Measurements from ENCODE around the gene PHB1.

Gene PHB1

GRCh38 chr17:49358641-49359247 is 55.9 kb downstream of the PHB1 start:
- H3K27me3 ChIP-seq (ENCODE audit: insufficient read depth, low read length) = no peaks in the 10 kb centered on the region
- peaks cover 72% of the 10 kb centered on the region for H3K79me2 ChIP-seq (ENCODE audit: insufficient read depth, low read length)
- H4K20me1 ChIP-seq (ENCODE audit: insufficient read depth, low read length) = no peaks in the 10 kb centered on the region
- no peaks in the 10 kb centered on the region for H3K9me2 ChIP-seq (ENCODE audit: low read depth, low read length)
- peak overlapping the region; percentile 95 for H3K4me3 ChIP-seq (ENCODE audit: low read depth, low read length, poor library complexity, severe bottlenecking)
- TF ChIP-seq CTCF (IDR thresholded peaks at IDR 0.05; ENCODE audit: low read length) (no peak), EZH2 (IDR thresholded peaks at IDR 0.05; ENCODE audit: borderline replicate concordance, low read length) (no peak)
- H3K4me2 ChIP-seq (ENCODE audit: low read length) = peak overlapping the region; percentile 91
- peaks cover 50% of the 10 kb centered on the region for H3K4me1 ChIP-seq (ENCODE audit: insufficient read depth, low read length, severe bottlenecking)
- H3K9me3 ChIP-seq (ENCODE audit: low read length) = no peaks in the 10 kb centered on the region
- no peaks in the 10 kb centered on the region for H3K36me3 ChIP-seq (ENCODE audit: insufficient read depth, low read length)
- H3F3A ChIP-seq (ENCODE audit: insufficient read depth, low read length) = no peaks in the 10 kb centered on the region
- H3K27ac ChIP-seq (ENCODE audit: low read depth, low read length, poor library complexity, severe bottlenecking) = peak overlapping the region; percentile 75
- H2AFZ ChIP-seq (ENCODE audit: low read length) = no peak overlapping the region
- peak overlapping the region; percentile 9; the same call in 1 of the 2 replicates for H3K9ac ChIP-seq (ENCODE audit: low read length)

- Histone ChIP-seq H3F3A (ENCODE audit: insufficient read depth, low read length) (no peaks in the 10 kb centered on the region), H3K36me3 (ENCODE audit: insufficient read depth, low read length) (peaks cover 3% of the 10 kb centered on the region; the same call in 1 of the 2 replicates), H3K27ac (ENCODE audit: low read depth, low read length, poor library complexity, severe bottlenecking) (peak overlapping the region; percentile 75), H2AFZ (ENCODE audit: low read length) (no peak overlapping the region), H3K27me3 (ENCODE audit: insufficient read depth, low read length) (no peaks in the 10 kb centered on the region), H3K9me3 (ENCODE audit: low read length) (peaks cover 3% of the 10 kb centered on the region; the same call in 1 of the 2 replicates), H3K4me3 (ENCODE audit: low read depth, low read length, poor library complexity, severe bottlenecking) (peak overlapping the region; percentile 95), H3K9ac (ENCODE audit: low read length) (peak overlapping the region; percentile 9; the same call in 1 of the 2 replicates), H3K4me1 (ENCODE audit: insufficient read depth, low read length, severe bottlenecking) (peaks cover 44% of the 10 kb centered on the region), H3K79me2 (ENCODE audit: insufficient read depth, low read length) (peaks cover 84% of the 10 kb centered on the region), H3K9me2 (ENCODE audit: low read depth, low read length) (no peaks in the 10 kb centered on the region), H3K4me2 (ENCODE audit: low read length) (peak overlapping the region; percentile 91), H4K20me1 (ENCODE audit: insufficient read depth, low read length) (no peaks in the 10 kb centered on the region)
- TF ChIP-seq CTCF (IDR thresholded peaks at IDR 0.05; ENCODE audit: low read length) (no peak), EZH2 (IDR thresholded peaks at IDR 0.05; ENCODE audit: borderline replicate concordance, low read length) (no peak)
These were observed 57.2 kb downstream of the PHB1 start for GRCh38 chr17:49357516-49357915.

GRCh38 chr17:49356320-49356719 is 58.4 kb downstream of the PHB1 start:
- H3K4me3 ChIP-seq (ENCODE audit: low read depth, low read length, poor library complexity, severe bottlenecking) = no peak overlapping the region
- H3F3A ChIP-seq (ENCODE audit: insufficient read depth, low read length) = no peaks in the 10 kb centered on the region
- H3K9me3 ChIP-seq (ENCODE audit: low read length) = peaks cover 3% of the 10 kb centered on the region; the same call in 1 of the 2 replicates
- H3K9me2 ChIP-seq (ENCODE audit: low read depth, low read length) = no peaks in the 10 kb centered on the region
- H3K27me3 ChIP-seq (ENCODE audit: insufficient read depth, low read length) = no peaks in the 10 kb centered on the region
- H3K9ac ChIP-seq (ENCODE audit: low read length) = no peak overlapping the region
- TF ChIP-seq EZH2 (IDR thresholded peaks at IDR 0.05; ENCODE audit: borderline replicate concordance, low read length) (no peak), CTCF (IDR thresholded peaks at IDR 0.05; ENCODE audit: low read length) (no peak)
- peaks cover 4% of the 10 kb centered on the region; the same call in 1 of the 2 replicates for H3K36me3 ChIP-seq (ENCODE audit: insufficient read depth, low read length)
- no peak overlapping the region for H3K27ac ChIP-seq (ENCODE audit: low read depth, low read length, poor library complexity, severe bottlenecking)
- no peaks in the 10 kb centered on the region for H4K20me1 ChIP-seq (ENCODE audit: insufficient read depth, low read length)
- H3K4me2 ChIP-seq (ENCODE audit: low read length) = no peak overlapping the region
- H3K4me1 ChIP-seq (ENCODE audit: insufficient read depth, low read length, severe bottlenecking) = peaks cover 43% of the 10 kb centered on the region
- H3K79me2 ChIP-seq (ENCODE audit: insufficient read depth, low read length) = peaks cover 96% of the 10 kb centered on the region
- H2AFZ ChIP-seq (ENCODE audit: low read length) = no peak overlapping the region
